ENCODE measurements around the gene JADE2. TPM values are rescaled to one million over a fixed set of nuclear protein-coding genes. Genes with fewer than 3 reads are reported as not detected.
"Not testable (repeated sequence)": the region's sequence is repeated elsewhere in the genome, so short reads cannot be mapped to it uniquely, and the experiment has no call there.

Gene JADE2
- total RNA-seq, 1 donor from 2014 or later, result 70.2 TPM

DNA sequence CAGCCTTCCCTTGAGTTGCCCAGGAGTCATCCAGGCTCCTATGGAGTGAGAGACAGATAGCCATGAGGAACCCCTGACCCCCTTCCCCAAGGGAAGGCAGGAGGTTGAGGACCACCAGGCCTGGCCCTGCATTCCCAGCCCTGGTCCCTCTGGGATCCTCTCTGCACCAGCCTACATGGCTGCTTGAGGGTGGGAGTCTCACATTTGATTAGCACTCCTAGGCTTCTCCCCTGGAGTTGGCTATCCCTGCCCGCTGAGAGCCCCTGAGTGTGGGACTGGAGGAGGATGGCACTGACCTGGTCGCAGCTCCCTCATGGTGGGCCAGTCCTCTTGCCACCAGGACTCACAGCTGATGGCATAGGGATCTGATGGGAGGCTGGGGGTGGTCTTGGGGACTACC is 60.5 kb downstream of the JADE2 start:
- intact Hi-C loops (cut with micrococcal nuclease), result loop anchor here (1.0 to 2.0 kb wide), 6 partner anchors 23 to 401 kb away; partner anchors contain the start of genes CAMLG and UBE2B
- no peaks in the 10 kb centered on the region for H3K9me3 Mint-ChIP-seq
- no peak overlapping the region for H3K27ac Mint-ChIP-seq
- H3K4me1 Mint-ChIP-seq (ENCODE audit: low read depth), result peaks cover 9% of the 10 kb centered on the region
- no peaks in the 10 kb centered on the region for H3K36me3 Mint-ChIP-seq (ENCODE audit: low read depth)
- DNase-seq (ENCODE audit: low spot score), result no peak
- no peaks in the 10 kb centered on the region for H3K27me3 Mint-ChIP-seq (ENCODE audit: insufficient read depth)
- H3K4me3 Mint-ChIP-seq, result no peak overlapping the region

GRCh38 chr5:134586866-134587524 is 61.5 kb downstream of the JADE2 start:
- Mint-ChIP-seq H3K4me3 (no peak overlapping the region), H3K4me1 (ENCODE audit: low read depth) (peaks cover 14% of the 10 kb centered on the region), H3K9me3 (no peaks in the 10 kb centered on the region), H3K27me3 (ENCODE audit: insufficient read depth) (no peaks in the 10 kb centered on the region), H3K36me3 (ENCODE audit: low read depth) (no peaks in the 10 kb centered on the region), H3K27ac (peak overlapping the region; percentile 52)
- peak; percentile 72 for DNase-seq (ENCODE audit: low spot score)
- intact Hi-C loops (cut with micrococcal nuclease), result loop anchor here (1.0 to 2.0 kb wide), 8 partner anchors 22 to 402 kb away; partner anchors contain the start of genes CAMLG, CDKN2AIPNL, SEC24A and UBE2B

DNA sequence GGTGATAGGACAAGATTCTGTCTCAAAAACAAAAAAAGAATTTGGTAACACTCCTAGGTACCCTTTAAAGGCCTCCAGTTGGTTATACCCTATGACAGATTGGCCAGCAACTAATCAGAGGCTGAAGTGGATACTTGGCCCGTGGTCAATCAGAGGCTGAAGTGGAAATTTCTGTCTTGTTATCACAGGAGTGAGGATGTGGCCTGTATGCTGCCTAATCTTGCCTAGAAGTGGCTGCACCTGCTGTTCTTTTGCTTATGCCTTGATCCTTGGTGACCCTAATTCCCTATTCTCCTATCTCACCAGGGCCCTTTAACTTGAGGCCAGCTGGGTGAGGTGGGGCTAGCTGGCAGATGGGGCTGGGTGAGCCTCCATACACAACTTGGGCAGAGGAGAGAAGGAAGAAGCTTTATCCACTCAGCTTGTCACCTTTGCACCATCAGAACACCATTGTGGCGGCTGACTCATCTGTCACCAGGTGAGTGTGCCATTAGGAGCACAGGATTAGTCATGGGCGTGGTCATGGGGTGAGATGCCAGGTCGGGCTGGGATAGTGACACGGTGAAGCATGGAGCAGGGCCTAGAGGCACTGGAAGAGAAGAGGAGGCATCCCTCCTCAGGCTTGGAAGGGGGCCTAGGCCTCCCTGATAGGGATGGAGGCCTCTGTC is 65.7 kb downstream of the JADE2 start:
- Mint-ChIP-seq H3K27ac (no peak overlapping the region), H3K9me3 (no peaks in the 10 kb centered on the region), H3K36me3 (ENCODE audit: low read depth) (no peaks in the 10 kb centered on the region), H3K4me3 (no peak overlapping the region), H3K27me3 (ENCODE audit: insufficient read depth) (no peaks in the 10 kb centered on the region), H3K4me1 (ENCODE audit: low read depth) (peaks cover 38% of the 10 kb centered on the region)
- no peak for DNase-seq (ENCODE audit: low spot score)
- intact Hi-C loops (cut with micrococcal nuclease), result no loop called here

GRCh38 chr5:134592141-134592746 is 66.8 kb downstream of the JADE2 start:
- no peaks in the 10 kb centered on the region for H3K9me3 Mint-ChIP-seq
- H3K27ac Mint-ChIP-seq, result no peak overlapping the region
- H3K36me3 Mint-ChIP-seq (ENCODE audit: low read depth), result no peaks in the 10 kb centered on the region
- H3K4me3 Mint-ChIP-seq, result no peak overlapping the region
- peaks cover 30% of the 10 kb centered on the region for H3K4me1 Mint-ChIP-seq (ENCODE audit: low read depth)
- no peak for DNase-seq (ENCODE audit: low spot score)
- H3K27me3 Mint-ChIP-seq (ENCODE audit: insufficient read depth), result no peaks in the 10 kb centered on the region
- intact Hi-C loops (cut with micrococcal nuclease), result no loop called here

GRCh38 chr5:134594336-134594735 is 68.9 kb downstream of the JADE2 start:
- Mint-ChIP-seq H3K36me3 (ENCODE audit: low read depth) (no peaks in the 10 kb centered on the region), H3K4me3 (no peak overlapping the region), H3K4me1 (ENCODE audit: low read depth) (peaks cover 29% of the 10 kb centered on the region), H3K27ac (no peak overlapping the region), H3K27me3 (ENCODE audit: insufficient read depth) (no peaks in the 10 kb centered on the region), H3K9me3 (no peaks in the 10 kb centered on the region)
- intact Hi-C loops (cut with micrococcal nuclease), result no loop called here
- no peak for DNase-seq (ENCODE audit: low spot score)

DNA sequence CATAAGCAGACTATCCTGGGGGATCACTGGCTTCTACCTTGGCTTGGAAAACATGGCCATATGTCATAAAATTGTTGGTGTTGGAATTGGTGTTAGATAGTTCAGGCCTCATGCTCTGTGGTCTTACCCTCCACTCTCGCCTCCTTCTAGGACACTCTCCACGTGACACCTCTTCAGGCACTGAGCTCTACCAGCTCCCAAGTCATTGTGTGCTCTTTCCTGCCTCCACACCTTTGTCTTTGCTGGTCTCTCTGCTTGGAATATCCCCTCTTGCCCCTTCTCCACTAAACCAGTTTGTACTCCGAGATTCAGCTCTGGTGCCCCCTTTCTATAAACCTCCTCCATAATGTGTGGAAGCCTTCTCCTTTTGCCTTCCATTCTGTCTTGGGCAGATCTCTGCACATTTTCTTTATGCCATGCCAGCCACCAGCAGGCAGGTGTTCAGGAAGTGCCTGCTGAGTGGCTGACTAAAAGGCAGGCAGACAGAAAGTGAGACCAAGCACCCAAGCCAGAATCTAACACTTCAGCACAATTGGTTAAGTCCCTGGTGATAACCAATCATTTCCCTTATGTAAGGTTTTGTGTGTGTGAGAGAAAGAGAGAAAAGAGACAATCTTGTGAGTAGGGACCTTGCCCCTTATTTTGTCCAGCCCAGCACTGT is 69.5 kb downstream of the JADE2 start:
- intact Hi-C loops (cut with micrococcal nuclease), result no loop called here
- Mint-ChIP-seq H3K27ac (no peak overlapping the region), H3K36me3 (ENCODE audit: low read depth) (no peaks in the 10 kb centered on the region), H3K4me1 (ENCODE audit: low read depth) (peaks cover 29% of the 10 kb centered on the region), H3K4me3 (no peak overlapping the region), H3K9me3 (no peaks in the 10 kb centered on the region), H3K27me3 (ENCODE audit: insufficient read depth) (no peaks in the 10 kb centered on the region)
- no peak for DNase-seq (ENCODE audit: low spot score)

- peaks cover 32% of the 10 kb centered on the region for H3K4me1 Mint-ChIP-seq (ENCODE audit: low read depth)
- no peak overlapping the region for H3K4me3 Mint-ChIP-seq
- H3K27me3 Mint-ChIP-seq (ENCODE audit: insufficient read depth), result no peaks in the 10 kb centered on the region
- no peak for DNase-seq (ENCODE audit: low spot score)
- H3K9me3 Mint-ChIP-seq, result no peaks in the 10 kb centered on the region
- intact Hi-C loops (cut with micrococcal nuclease), result no loop called here
- no peak overlapping the region for H3K27ac Mint-ChIP-seq
- H3K36me3 Mint-ChIP-seq (ENCODE audit: low read depth), result peaks cover 2% of the 10 kb centered on the region
These were observed 70.0 kb downstream of the JADE2 start for GRCh38 chr5:134595458-134595838.

DNA sequence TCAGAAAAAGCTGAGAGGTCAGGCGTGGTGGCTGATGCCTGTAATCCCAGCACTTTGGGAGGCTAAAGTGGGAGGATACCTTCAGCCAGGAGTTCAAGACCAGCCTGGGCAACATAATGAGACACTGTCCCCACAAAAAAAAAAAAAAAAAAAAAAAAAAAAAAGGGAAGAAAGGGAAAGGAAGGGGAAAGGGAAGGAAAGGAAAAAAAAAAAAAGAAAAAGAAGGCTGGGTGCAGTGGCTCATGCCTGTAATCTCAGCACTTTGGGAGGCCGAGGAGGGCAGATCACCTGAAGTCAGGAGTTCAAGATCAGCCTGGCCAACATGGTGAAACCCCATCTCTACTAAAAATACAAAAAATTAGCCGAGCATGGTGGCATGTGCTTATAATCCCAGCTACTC is 74.3 kb downstream of the JADE2 start:
- peaks cover 11% of the 10 kb centered on the region for H3K36me3 Mint-ChIP-seq (ENCODE audit: low read depth)
- DNase-seq (ENCODE audit: low spot score); H3K4me3 Mint-ChIP-seq; H3K9me3 Mint-ChIP-seq; H3K27ac Mint-ChIP-seq; H3K27me3 Mint-ChIP-seq (ENCODE audit: insufficient read depth): not testable (repeated sequence)
- intact Hi-C loops (cut with micrococcal nuclease), result loop anchor here (10.0 kb wide), 1 partner anchor 1525 kb away; no protein-coding TSS in a partner anchor
- peaks cover 37% of the 10 kb centered on the region for H3K4me1 Mint-ChIP-seq (ENCODE audit: low read depth)

GRCh38 chr5:134600600-134600999 is 75.1 kb downstream of the JADE2 start:
- no peak overlapping the region for H3K27ac Mint-ChIP-seq
- intact Hi-C loops (cut with micrococcal nuclease), result loop anchor here (10.0 kb wide), 1 partner anchor 1526 kb away; no protein-coding TSS in a partner anchor
- DNase-seq (ENCODE audit: low spot score), result no peak
- H3K9me3 Mint-ChIP-seq, result no peaks in the 10 kb centered on the region
- H3K4me1 Mint-ChIP-seq (ENCODE audit: low read depth), result peaks cover 37% of the 10 kb centered on the region
- no peak overlapping the region for H3K4me3 Mint-ChIP-seq
- H3K27me3 Mint-ChIP-seq (ENCODE audit: insufficient read depth), result no peaks in the 10 kb centered on the region
- peaks cover 14% of the 10 kb centered on the region for H3K36me3 Mint-ChIP-seq (ENCODE audit: low read depth)

DNA sequence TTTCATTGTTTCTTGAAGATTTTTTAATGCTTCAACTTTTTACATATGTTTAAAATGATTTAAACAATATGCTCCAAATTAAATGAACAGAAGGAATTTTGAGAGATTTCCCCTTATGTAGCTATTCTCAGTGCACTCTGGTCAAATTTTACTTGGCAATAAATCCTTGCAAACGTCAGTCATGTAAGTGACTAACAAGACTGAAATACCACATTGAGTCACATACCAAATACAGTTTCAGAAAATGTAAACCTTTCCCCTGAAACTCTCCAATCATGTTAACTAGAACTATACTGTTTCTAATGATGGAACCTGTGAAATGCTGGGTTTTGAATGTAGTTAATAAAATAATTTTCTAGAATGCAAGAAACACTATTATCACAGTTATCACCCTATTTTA is 77.6 kb downstream of the JADE2 start:
- intact Hi-C loops (cut with micrococcal nuclease), result loop anchor here (1.0 to 10.0 kb wide), 4 partner anchors 45 to 1528 kb away; partner anchors contain the start of genes SEC24A and UBE2B
- H3K27me3 Mint-ChIP-seq (ENCODE audit: insufficient read depth), result no peaks in the 10 kb centered on the region
- peaks cover 44% of the 10 kb centered on the region for H3K4me1 Mint-ChIP-seq (ENCODE audit: low read depth)
- H3K9me3 Mint-ChIP-seq, result no peaks in the 10 kb centered on the region
- DNase-seq (ENCODE audit: low spot score), result no peak
- peak overlapping the region; percentile 6 for H3K4me3 Mint-ChIP-seq
- H3K36me3 Mint-ChIP-seq (ENCODE audit: low read depth), result peaks cover 31% of the 10 kb centered on the region
- H3K27ac Mint-ChIP-seq, result peak overlapping the region; percentile 36

DNA sequence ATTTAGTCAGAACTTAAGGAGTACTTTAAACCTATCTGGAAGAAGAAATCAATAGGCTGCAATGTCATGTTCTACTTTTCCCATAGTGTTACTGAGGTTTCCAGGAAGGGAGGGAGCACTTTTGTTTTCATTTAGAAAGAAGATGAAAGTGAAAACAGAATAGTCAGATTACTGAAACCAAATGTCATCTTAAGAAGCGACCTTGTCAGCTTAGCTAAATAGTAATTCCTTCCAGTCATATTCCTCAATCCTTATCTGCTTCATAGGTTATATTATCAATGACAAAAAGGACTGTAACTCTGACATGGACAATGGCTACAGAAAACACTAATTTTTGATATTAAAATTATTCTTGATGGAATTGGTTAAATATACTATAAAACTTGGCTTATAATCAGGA is 79.4 kb downstream of the JADE2 start:
- H3K27me3 Mint-ChIP-seq (ENCODE audit: insufficient read depth), result no peaks in the 10 kb centered on the region
- no peaks in the 10 kb centered on the region for H3K9me3 Mint-ChIP-seq
- intact Hi-C loops (cut with micrococcal nuclease), result loop anchor here (1.0 to 10.0 kb wide), 4 partner anchors 27 to 1530 kb away; partner anchors contain the start of genes SAR1B and SKP1
- no peak for DNase-seq (ENCODE audit: low spot score)
- peaks cover 42% of the 10 kb centered on the region for H3K36me3 Mint-ChIP-seq (ENCODE audit: low read depth)
- peaks cover 62% of the 10 kb centered on the region for H3K4me1 Mint-ChIP-seq (ENCODE audit: low read depth)
- peak overlapping the region; percentile 70 for H3K27ac Mint-ChIP-seq
- H3K4me3 Mint-ChIP-seq, result peak overlapping the region; percentile 57

GRCh38 chr5:134606726-134607125 is 81.3 kb downstream of the JADE2 start:
- no peak for DNase-seq (ENCODE audit: low spot score)
- no peak overlapping the region for H3K27ac Mint-ChIP-seq
- H3K9me3 Mint-ChIP-seq, result no peaks in the 10 kb centered on the region
- peaks cover 54% of the 10 kb centered on the region for H3K4me1 Mint-ChIP-seq (ENCODE audit: low read depth)
- no peaks in the 10 kb centered on the region for H3K27me3 Mint-ChIP-seq (ENCODE audit: insufficient read depth)
- intact Hi-C loops (cut with micrococcal nuclease), result loop anchor here (5.0 to 10.0 kb wide), 3 partner anchors 206 to 1532 kb away; partner anchors contain the start of gene SKP1
- no peak overlapping the region for H3K4me3 Mint-ChIP-seq
- peaks cover 46% of the 10 kb centered on the region for H3K36me3 Mint-ChIP-seq (ENCODE audit: low read depth)

All from activated T-helper 1 cell treated with anti-CD3 and anti-CD28 coated beads, Interleukin-12 subunit alpha, Interleukin-12 subunit beta, Interleukin-2, Interleukin-4 antibody, amounts not matched to agents 30 ng/mL and 10 ng/mL and 1 ng/mL, durations not matched to agents 14 hours and 24 hours and 36 hours (primary cell).